PC-3 (cell line): ENCODE measurements around the gene ACBD4. TPM values are rescaled to one million over a fixed set of nuclear protein-coding genes. Genes with fewer than 3 reads are reported as not detected.

Experiments used
- ATAC-seq: fragments of 200-7000 bp; cut with Tn5 transposase; 2 replicates; pipeline ENCODE4 v1.9.1; 2020; ENCODE audit warnings: mild to moderate bottlenecking, moderate library complexity
- BruUV-seq: library from RNA; stranded (reverse); fragments of 400-500 nt; replicated peaks from 2 replicates; lab custom pipeline; 2021; lab: Mats Ljungman, UMichigan
- CTCF ChIA-PET: fragments of 300-600 bp; sonication (Branson Sonifier 250); formaldehyde crosslinking; loops from one replicate; lab custom pipeline; 2022; ENCODE audit warnings: antibody characterized with exemption; lab: Charles Lee
- POLR2A ChIA-PET: fragments of 300-600 bp; sonication (Branson Sonifier 250); formaldehyde crosslinking; loops from one replicate; lab custom pipeline; 2022; ENCODE audit warnings: antibody characterized with exemption; ENCODE audit not compliant: unreplicated experiment; lab: Charles Lee
- DNase-seq: peaks from one replicate; pipeline ENCODE4 v3.0.0-alpha.2; 2015
- H2AFZ ChIP-seq: fragments of 300-600 bp; sonication (generic); 2 replicates; pipeline ENCODE4 v1.6.0; 2016; ENCODE audit warnings: antibody characterized with exemption, low read length
- H3F3A ChIP-seq: fragments of 300-600 bp; sonication (generic); one replicate; pipeline ENCODE4 v1.6.0; 2017; ENCODE audit warnings: antibody characterized with exemption, low read length, control low read depth, mild to moderate bottlenecking; ENCODE audit not compliant: unreplicated experiment
- H3K27ac ChIP-seq: fragments of 300-600 bp; sonication (generic); 2 replicates; pipeline ENCODE4 v1.5.1; 2016; ENCODE audit warnings: mild to moderate bottlenecking, low read length
- H3K27me3 ChIP-seq: fragments of 300-600 bp; sonication (generic); 2 replicates; pipeline ENCODE4 v1.6.1; 2016; ENCODE audit warnings: low read length, mixed read lengths
- H3K36me3 ChIP-seq: fragments of 300-600 bp; sonication (generic); 2 replicates; pipeline ENCODE4 v1.6.1; 2016; ENCODE audit warnings: low read depth, mixed run types, low read length, mixed read lengths
- H3K4me1 ChIP-seq: fragments of 300-600 bp; sonication (generic); 2 replicates; pipeline ENCODE4 v1.5.1; 2016; ENCODE audit warnings: low read length; ENCODE audit not compliant: insufficient read depth
- H3K4me2 ChIP-seq: fragments of 300-600 bp; sonication (generic); 2 replicates; pipeline ENCODE4 v1.6.0; 2016; ENCODE audit warnings: low read length
- H3K4me3 ChIP-seq: fragments of 300-600 bp; sonication (generic); 2 replicates; pipeline ENCODE4 v1.5.1; 2016; ENCODE audit warnings: mild to moderate bottlenecking, low read length, mixed read lengths
- H3K79me2 ChIP-seq: fragments of 300-600 bp; sonication (generic); 2 replicates; pipeline ENCODE4 v1.6.1; 2017; ENCODE audit warnings: low read length, mixed read lengths
- H3K9ac ChIP-seq: fragments of 300-600 bp; sonication (generic); 2 replicates; pipeline ENCODE4 v1.6.0; 2016; ENCODE audit warnings: mild to moderate bottlenecking, low read length
- H3K9me2 ChIP-seq: fragments of 300-600 bp; sonication (generic); replicated peaks from 2 replicates; pipeline ENCODE4 v1.6.1; 2016; ENCODE audit warnings: mixed run types, low read length, mixed read lengths
- H3K9me3 ChIP-seq: fragments of 300-600 bp; sonication (generic); 2 replicates; pipeline ENCODE4 v1.6.1; 2016; ENCODE audit warnings: low read length, mixed read lengths
- H4K20me1 ChIP-seq: fragments of 300-600 bp; sonication (generic); 2 replicates; pipeline ENCODE4 v1.6.1; 2016; ENCODE audit warnings: low read length, mixed read lengths
- CTCF ChIP-seq: fragments of 300-600 bp; sonication (generic); conservative IDR thresholded peaks from 2 replicates; pipeline ENCODE4 v1.5.1; 2017; ENCODE audit warnings: antibody characterized with exemption, low read depth, mild to moderate bottlenecking, low read length
- EZH2 ChIP-seq: fragments of 300-600 bp; sonication (generic); IDR thresholded peaks from one replicate; pipeline ENCODE4 v1.6.1; 2017; ENCODE audit warnings: antibody characterized with exemption, mild to moderate bottlenecking, low read length; ENCODE audit not compliant: unreplicated experiment
- EZH2phosphoT487 ChIP-seq: fragments of 300-600 bp; sonication (generic); IDR thresholded peaks from 2 replicates; pipeline ENCODE4 v1.6.1; 2018; ENCODE audit warnings: mild to moderate bottlenecking, antibody characterized with exemption, low read length, borderline replicate concordance
- intact Hi-C: fragments of 100-400 bp; cut with micrococcal nuclease; formaldehyde crosslinking; loops from 2 replicates; pipeline ENCODE4 v1.9.0; 2023
- total RNA-seq: library from RNA; depleted of rRNA; stranded (reverse); fragments of >200 nt; gene quantifications from 2 replicates; pipeline ENCODE4 v1.2.3, GENCODE V29; 2014

The ACBD4 gene
- total RNA-seq, 1 experiment from 2014 or later, result 12.9 TPM

DNA sequence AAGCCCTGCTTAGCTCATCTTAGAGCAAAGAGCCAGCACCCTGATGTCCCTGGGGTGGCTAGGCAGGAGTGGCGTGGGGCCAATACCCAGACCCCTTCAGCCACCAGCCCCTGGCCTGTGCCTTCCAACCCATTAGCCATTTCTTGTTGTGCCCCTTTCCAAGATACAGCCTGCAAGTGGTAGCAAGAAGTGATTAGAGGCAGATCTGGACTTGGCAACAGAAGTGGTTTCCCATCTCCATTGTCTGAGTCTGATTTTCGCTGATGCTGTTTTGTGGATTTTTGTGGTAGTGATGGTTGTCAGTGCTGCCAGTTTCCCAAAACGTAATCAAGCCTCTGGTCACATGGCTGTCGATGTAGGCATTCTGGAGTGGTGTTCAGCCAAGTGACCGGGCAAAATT lies 28.9 kb upstream of the ACBD4 start:
- no peak for TF ChIP-seq EZH2phosphoT487
- TF ChIP-seq CTCF, result no peak
- no peak for TF ChIP-seq EZH2
- Histone ChIP-seq H3K4me3 (no peak overlapping the region), H3K9me3 (no peaks in the 10 kb centered on the region), H3K4me1 (no peaks in the 10 kb centered on the region), H3K36me3 (peaks cover 62% of the 10 kb centered on the region), H3F3A (peaks cover 3% of the 10 kb centered on the region), H3K27me3 (no peaks in the 10 kb centered on the region), H3K27ac (no peak overlapping the region), H3K79me2 (no peaks in the 10 kb centered on the region), H4K20me1 (no peaks in the 10 kb centered on the region), H3K9me2 (no peaks in the 10 kb centered on the region), H3K9ac (no peak overlapping the region), H3K4me2 (no peak overlapping the region), H2AFZ (no peak overlapping the region)
- CTCF ChIA-PET, result interaction anchor here (2.4 kb wide), 1 partner anchor 29 kb away, joined by 15 read pairs; the partner anchor contains the start of gene ACBD4
- DNase-seq (no peak), ATAC-seq (no peak)
- no TSS peak for BruUV-seq
- POLR2A ChIA-PET, result no interaction called here
- intact Hi-C loops, result no loop called here

DNA sequence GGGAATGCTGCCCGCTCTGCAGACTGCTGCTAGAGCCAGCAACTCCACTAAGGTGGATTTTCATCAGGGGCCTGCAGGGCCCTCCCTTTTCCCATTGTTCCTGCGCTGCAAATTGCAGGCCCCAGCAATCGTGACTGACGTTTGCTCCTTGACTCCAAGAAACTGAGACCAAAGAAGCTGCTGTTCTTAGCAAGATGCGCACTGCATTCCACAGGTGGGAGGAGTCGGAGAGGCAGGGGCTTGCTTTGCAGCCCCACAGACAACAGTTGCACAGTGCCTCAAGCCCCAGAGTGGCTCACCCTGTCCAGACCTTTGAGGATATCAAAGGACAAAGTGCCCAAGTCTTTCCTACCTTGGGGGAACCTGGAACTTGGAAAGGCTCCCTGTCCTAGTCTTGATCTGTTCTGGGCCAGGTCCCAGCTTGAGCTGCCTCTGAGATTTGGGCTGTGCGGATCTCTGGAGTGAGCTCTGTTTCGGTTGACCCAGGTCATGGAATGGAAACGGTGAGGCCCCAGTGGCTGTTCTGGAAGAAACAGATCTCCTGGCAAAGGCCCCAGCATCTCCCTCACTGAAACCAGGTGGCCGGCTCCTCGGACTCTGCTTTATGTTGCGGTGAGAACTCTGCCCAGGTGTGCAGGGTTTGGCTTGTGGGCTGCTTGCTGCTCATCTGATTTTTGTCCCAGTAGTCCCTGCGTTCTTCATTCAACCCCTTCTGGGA lies 28.0 kb upstream of the ACBD4 start:
- DNase-seq (no peak), ATAC-seq (no peak)
- H3K9ac ChIP-seq, result no peak overlapping the region
- POLR2A ChIA-PET, result no interaction called here
- H3K4me2 ChIP-seq, result no peak overlapping the region
- no peaks in the 10 kb centered on the region for H4K20me1 ChIP-seq
- no peak overlapping the region for H3K27ac ChIP-seq
- TF ChIP-seq EZH2, result no peak
- TF ChIP-seq EZH2phosphoT487, result no peak
- no peak for TF ChIP-seq CTCF
- H3K4me1 ChIP-seq, result no peaks in the 10 kb centered on the region
- intact Hi-C loops, result no loop called here
- CTCF ChIA-PET, result interaction anchor here (0.5 to 2.5 kb wide), 3 partner anchors 23 to 31 kb away, joined by 3 to 11 read pairs (median 3); partner anchors contain the start of gene ACBD4
- H3K27me3 ChIP-seq, result no peaks in the 10 kb centered on the region
- H3F3A ChIP-seq, result peaks cover 3% of the 10 kb centered on the region
- H3K9me2 ChIP-seq, result no peaks in the 10 kb centered on the region
- H3K9me3 ChIP-seq, result no peaks in the 10 kb centered on the region
- H3K79me2 ChIP-seq, result no peaks in the 10 kb centered on the region
- H3K4me3 ChIP-seq, result no peak overlapping the region
- no peak overlapping the region for H2AFZ ChIP-seq
- BruUV-seq, result no TSS peak
- H3K36me3 ChIP-seq, result peaks cover 53% of the 10 kb centered on the region

GRCh38 chr17:45108051-45108450 lies 27.4 kb upstream of the ACBD4 start:
- Histone ChIP-seq H3K9me2 (no peaks in the 10 kb centered on the region), H3K4me3 (no peak overlapping the region), H3K36me3 (peaks cover 47% of the 10 kb centered on the region), H3K27me3 (no peaks in the 10 kb centered on the region), H3K9ac (no peak overlapping the region), H3K79me2 (no peaks in the 10 kb centered on the region), H3K4me2 (no peak overlapping the region), H3F3A (peaks cover 3% of the 10 kb centered on the region), H4K20me1 (no peaks in the 10 kb centered on the region), H3K27ac (no peak overlapping the region), H3K4me1 (no peaks in the 10 kb centered on the region), H3K9me3 (no peaks in the 10 kb centered on the region), H2AFZ (no peak overlapping the region)
- intact Hi-C loops, result no loop called here
- ChIA-PET CTCF (interaction anchor here (0.6 to 2.5 kb wide), 2 partner anchors 27 to 32 kb away, joined by 3 to 11 read pairs; partner anchors contain the start of gene ACBD4), POLR2A (no interaction called here)
- DNase-seq (no peak), ATAC-seq (no peak)
- TF ChIP-seq CTCF, result no peak
- no peak for TF ChIP-seq EZH2phosphoT487
- TF ChIP-seq EZH2, result no peak
- no TSS peak for BruUV-seq
